ENCODE data around the gene SORBS1.
"Not testable (repeated sequence)": the region's sequence is repeated elsewhere in the genome, so short reads cannot be mapped to it uniquely, and the experiment has no call there.

SORBS1 gene

DNA sequence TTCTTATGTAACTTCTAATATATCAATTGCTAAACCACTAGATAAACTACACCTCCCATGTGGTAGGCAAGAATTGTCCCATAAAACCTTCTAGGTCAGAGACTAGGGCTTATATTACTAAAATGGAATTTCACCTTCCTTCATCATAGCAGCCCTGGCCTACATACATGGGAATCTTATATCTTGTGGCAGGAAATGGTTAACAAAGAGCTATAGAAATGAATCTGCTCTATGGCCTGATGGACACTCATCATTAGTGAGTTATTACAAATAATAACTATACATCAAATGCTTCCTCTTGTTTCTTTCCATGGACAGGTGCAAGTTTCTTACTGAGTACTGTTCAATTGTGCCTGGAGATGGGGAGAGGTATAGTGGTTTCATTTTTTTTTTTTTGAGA is 208.0 kb downstream of the SORBS1 start:
- Histone ChIP-seq H3K27me3 (ENCODE audit: control insufficient read depth, insufficient read depth, low read length) (no peaks in the 10 kb centered on the region), H3K27ac (ENCODE audit: low read length) (no peak overlapping the region), H3K4me1 (ENCODE audit: control insufficient read depth, insufficient read depth, low read length) (no peaks in the 10 kb centered on the region), H3K9me3 (ENCODE audit: control insufficient read depth, insufficient read depth, low read length) (no peaks in the 10 kb centered on the region), H3K4me3 (ENCODE audit: low read length) (no peak overlapping the region), H3K36me3 (ENCODE audit: control insufficient read depth, insufficient read depth, low read length) (no peaks in the 10 kb centered on the region)
- DNase-seq (ENCODE audit: low read depth, low spot score) = no peak

DNA sequence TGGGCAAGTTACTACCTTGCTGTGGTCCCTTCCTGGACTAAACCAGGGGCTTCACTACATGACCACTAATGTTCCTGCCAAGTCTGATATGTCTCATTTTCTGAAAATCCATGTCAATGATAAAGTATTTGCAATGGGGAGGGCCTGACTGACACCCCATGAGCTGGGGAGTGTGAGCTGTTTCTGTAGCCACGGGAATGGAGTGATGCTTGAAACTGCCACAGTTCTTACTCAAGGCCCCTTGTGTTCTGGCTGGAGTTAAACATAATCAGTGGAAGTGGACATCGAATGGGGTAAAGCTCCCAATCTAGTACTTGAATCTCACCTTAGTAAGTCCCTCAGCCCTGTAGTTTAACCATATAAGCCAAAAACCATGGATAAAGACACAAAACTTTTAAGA is 208.5 kb downstream of the SORBS1 start:
- Histone ChIP-seq H3K27ac (ENCODE audit: low read length) (no peak overlapping the region), H3K4me1 (ENCODE audit: control insufficient read depth, insufficient read depth, low read length) (no peaks in the 10 kb centered on the region), H3K36me3 (ENCODE audit: control insufficient read depth, insufficient read depth, low read length) (no peaks in the 10 kb centered on the region), H3K27me3 (ENCODE audit: control insufficient read depth, insufficient read depth, low read length) (no peaks in the 10 kb centered on the region), H3K9me3 (ENCODE audit: control insufficient read depth, insufficient read depth, low read length) (no peaks in the 10 kb centered on the region), H3K4me3 (ENCODE audit: low read length) (no peak overlapping the region)
- DNase-seq (ENCODE audit: low read depth, low spot score) = no peak
- WGBS (ENCODE audit: insufficient coverage, insufficient read length) = no CpG with 5 or more reads among the region's 2 CpGs

DNA sequence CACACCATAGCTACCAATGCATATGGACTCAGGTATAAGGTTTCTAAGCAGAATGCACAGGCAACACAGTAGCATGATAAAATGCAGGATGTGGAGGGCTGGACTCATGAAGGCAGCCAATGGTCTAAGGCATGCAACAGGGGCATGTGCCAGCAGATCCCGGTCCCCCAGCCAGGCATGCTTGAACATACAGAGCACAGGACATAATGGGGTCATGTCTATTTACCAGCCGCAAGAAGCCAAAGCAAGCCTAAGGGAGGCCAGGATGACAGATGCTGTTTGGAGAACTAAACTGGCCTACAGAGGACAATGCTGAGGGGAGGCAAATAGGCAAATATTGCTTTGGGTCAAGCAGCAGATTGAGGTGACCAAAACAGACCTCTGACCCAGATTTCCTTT is 210.3 kb downstream of the SORBS1 start:
- Histone ChIP-seq H3K4me3 (ENCODE audit: low read length) (no peak overlapping the region), H3K4me1 (ENCODE audit: control insufficient read depth, insufficient read depth, low read length) (no peaks in the 10 kb centered on the region; the same call in 1 of the 2 replicates), H3K9me3 (ENCODE audit: control insufficient read depth, insufficient read depth, low read length) (no peaks in the 10 kb centered on the region), H3K27ac (ENCODE audit: low read length) (no peak overlapping the region), H3K36me3 (ENCODE audit: control insufficient read depth, insufficient read depth, low read length) (no peaks in the 10 kb centered on the region), H3K27me3 (ENCODE audit: control insufficient read depth, insufficient read depth, low read length) (no peaks in the 10 kb centered on the region)
- WGBS (ENCODE audit: insufficient coverage, insufficient read length) = no CpG with 5 or more reads among the region's 2 CpGs
- no peak for DNase-seq (ENCODE audit: low read depth, low spot score)

DNA sequence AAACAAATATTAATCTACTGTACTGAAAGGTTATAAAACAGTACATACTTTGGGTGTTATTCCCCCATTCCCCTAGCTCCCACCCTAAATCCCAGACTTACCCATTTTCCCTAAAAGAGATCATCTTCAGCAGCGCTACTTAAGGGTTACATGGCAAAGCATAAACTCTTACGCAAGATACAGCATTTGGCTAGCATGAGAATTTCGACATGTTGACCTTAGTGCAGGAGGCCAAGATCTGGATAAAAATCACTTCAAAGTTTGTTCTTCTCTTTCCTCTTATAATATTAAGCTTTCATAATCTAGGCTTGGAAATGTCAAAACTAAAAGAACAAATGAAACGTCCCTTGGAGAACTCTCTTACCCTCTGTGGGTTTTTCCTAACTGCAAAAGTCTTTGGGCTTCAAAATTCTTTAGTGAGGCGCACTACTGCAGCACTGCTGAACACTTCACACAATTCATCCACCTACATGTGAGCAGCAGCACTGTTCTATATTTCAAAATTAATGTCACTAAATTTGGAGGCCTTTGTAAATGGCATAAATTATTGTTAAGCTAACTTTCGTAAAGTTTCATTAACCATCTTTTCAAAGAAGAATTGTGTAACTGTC is 210.8 kb downstream of the SORBS1 start:
- no CpG with 5 or more reads among the region's 6 CpGs for WGBS (ENCODE audit: insufficient coverage, insufficient read length)
- Histone ChIP-seq H3K9me3 (ENCODE audit: control insufficient read depth, insufficient read depth, low read length) (no peaks in the 10 kb centered on the region), H3K27me3 (ENCODE audit: control insufficient read depth, insufficient read depth, low read length) (no peaks in the 10 kb centered on the region), H3K4me1 (ENCODE audit: control insufficient read depth, insufficient read depth, low read length) (no peaks in the 10 kb centered on the region; the same call in 1 of the 2 replicates), H3K27ac (ENCODE audit: low read length) (no peak overlapping the region), H3K4me3 (ENCODE audit: low read length) (no peak overlapping the region), H3K36me3 (ENCODE audit: control insufficient read depth, insufficient read depth, low read length) (no peaks in the 10 kb centered on the region)
- no peak for DNase-seq (ENCODE audit: low read depth, low spot score)

DNA sequence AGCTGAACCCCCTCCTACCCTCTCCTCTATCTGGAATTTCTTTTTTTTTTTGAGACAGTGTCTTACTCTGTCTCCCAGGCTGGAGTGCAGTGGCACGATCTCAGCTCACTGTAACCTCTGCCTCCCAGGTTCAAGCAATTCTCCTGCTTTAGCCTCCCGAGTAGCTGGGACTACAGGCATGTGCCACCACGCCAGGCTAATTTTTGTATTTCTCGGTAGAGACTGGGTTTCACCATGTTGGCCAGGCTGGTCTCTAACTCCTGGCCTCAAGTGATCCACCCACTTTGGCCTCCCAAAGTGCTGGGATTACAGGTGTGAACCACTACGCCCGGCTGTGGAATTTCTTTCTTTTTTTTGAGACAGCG is 213.8 kb downstream of the SORBS1 start:
- not testable (repeated sequence) for DNase-seq (ENCODE audit: low read depth, low spot score); H3K4me1 ChIP-seq (ENCODE audit: control insufficient read depth, insufficient read depth, low read length); H3K27me3 ChIP-seq (ENCODE audit: control insufficient read depth, insufficient read depth, low read length); H3K27ac ChIP-seq (ENCODE audit: low read length); H3K9me3 ChIP-seq (ENCODE audit: control insufficient read depth, insufficient read depth, low read length); H3K36me3 ChIP-seq (ENCODE audit: control insufficient read depth, insufficient read depth, low read length); H3K4me3 ChIP-seq (ENCODE audit: low read length)
- no CpG with 5 or more reads among the region's 7 CpGs for WGBS (ENCODE audit: insufficient coverage, insufficient read length)

DNA sequence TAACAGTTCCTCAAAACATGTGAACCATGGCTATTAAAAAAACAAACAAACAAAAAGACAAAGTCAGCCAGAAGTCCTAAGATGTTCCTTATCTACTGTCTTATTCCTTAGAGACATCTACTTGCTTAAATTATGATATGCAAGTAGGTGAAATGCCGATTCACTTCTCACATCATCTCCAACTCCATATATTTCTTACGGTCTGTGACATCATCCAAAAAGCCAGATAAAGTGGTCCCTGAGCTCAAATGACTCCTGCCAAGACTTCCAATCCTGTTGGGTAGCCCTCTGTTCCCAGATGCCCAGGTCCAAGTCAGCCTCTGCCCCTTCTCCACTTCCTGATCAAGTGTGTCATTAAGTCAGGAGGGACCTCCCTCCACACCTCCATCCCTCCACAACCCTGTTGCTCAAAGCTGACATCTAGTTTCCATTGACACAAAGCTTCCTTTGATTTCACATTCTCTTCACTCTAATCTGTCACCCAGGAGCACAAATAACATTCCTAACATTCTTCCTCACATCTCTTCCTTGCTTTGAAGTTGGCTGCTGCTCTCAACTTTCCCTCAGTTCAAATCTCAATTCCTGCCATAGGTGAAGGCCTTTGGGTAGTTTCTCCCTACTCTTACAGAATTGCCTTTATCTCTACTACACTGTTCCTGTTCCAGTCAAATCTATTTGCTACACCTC is 214.3 kb downstream of the SORBS1 start:
- no peaks in the 10 kb centered on the region for H3K9me3 ChIP-seq (ENCODE audit: control insufficient read depth, insufficient read depth, low read length)
- no CpG with 5 or more reads among the region's 2 CpGs for WGBS (ENCODE audit: insufficient coverage, insufficient read length)
- H3K4me3 ChIP-seq (ENCODE audit: low read length) = no peak overlapping the region
- no peaks in the 10 kb centered on the region for H3K27me3 ChIP-seq (ENCODE audit: control insufficient read depth, insufficient read depth, low read length)
- no peak overlapping the region for H3K27ac ChIP-seq (ENCODE audit: low read length)
- no peaks in the 10 kb centered on the region; the same call in 1 of the 2 replicates for H3K4me1 ChIP-seq (ENCODE audit: control insufficient read depth, insufficient read depth, low read length)
- H3K36me3 ChIP-seq (ENCODE audit: control insufficient read depth, insufficient read depth, low read length) = no peaks in the 10 kb centered on the region
- no peak for DNase-seq (ENCODE audit: low read depth, low spot score)

DNA sequence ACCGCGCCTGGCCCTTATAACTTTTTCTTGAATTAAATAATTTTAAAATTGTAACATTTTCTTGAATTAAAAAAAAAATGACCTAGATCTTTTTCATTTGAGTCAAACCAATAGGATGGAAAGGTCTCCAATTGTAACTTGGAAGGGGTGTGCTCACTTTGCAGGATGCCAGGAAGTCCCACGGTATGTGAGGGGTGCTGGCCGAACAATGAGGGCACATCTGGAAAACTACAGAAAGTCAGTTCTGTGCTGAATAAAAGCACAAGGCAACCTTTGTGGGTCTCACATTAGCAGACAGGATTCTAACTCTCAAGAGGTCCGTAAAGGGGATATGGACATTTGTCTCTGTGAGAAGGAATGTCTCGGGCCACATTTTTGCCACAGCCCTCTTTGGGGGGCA is 217.6 kb downstream of the SORBS1 start:
- Histone ChIP-seq H3K27ac (ENCODE audit: low read length) (no peak overlapping the region), H3K9me3 (ENCODE audit: control insufficient read depth, insufficient read depth, low read length) (no peaks in the 10 kb centered on the region), H3K4me3 (ENCODE audit: low read length) (no peak overlapping the region), H3K4me1 (ENCODE audit: control insufficient read depth, insufficient read depth, low read length) (no peaks in the 10 kb centered on the region; the same call in 1 of the 2 replicates), H3K27me3 (ENCODE audit: control insufficient read depth, insufficient read depth, low read length) (no peaks in the 10 kb centered on the region), H3K36me3 (ENCODE audit: control insufficient read depth, insufficient read depth, low read length) (no peaks in the 10 kb centered on the region)
- no peak for DNase-seq (ENCODE audit: low read depth, low spot score)
- no CpG with 5 or more reads among the region's 6 CpGs for WGBS (ENCODE audit: insufficient coverage, insufficient read length)

DNA sequence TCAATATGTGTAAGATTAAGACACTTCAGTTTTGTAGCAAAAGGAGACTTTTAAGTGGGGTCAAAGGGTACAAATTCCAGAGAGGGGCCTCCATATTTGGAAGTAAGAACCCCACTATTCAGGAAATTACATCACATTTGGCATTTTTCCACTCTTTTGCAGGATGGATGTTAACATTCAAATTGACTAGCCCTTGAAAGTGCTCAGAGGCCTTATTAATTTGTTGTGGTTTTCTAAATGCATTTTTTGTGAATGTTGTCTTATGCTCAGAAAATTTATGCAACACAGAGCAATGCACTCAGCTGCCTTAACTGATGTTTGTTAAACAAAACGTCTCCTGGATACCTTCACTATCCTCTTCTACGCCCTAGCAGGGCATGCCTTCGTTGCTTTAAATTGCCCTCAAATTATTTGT is 219.4 kb downstream of the SORBS1 start:
- Histone ChIP-seq H3K9me3 (ENCODE audit: control insufficient read depth, insufficient read depth, low read length) (no peaks in the 10 kb centered on the region), H3K27me3 (ENCODE audit: control insufficient read depth, insufficient read depth, low read length) (no peaks in the 10 kb centered on the region), H3K27ac (ENCODE audit: low read length) (no peak overlapping the region), H3K4me1 (ENCODE audit: control insufficient read depth, insufficient read depth, low read length) (no peaks in the 10 kb centered on the region; the same call in 1 of the 2 replicates), H3K4me3 (ENCODE audit: low read length) (no peak overlapping the region), H3K36me3 (ENCODE audit: control insufficient read depth, insufficient read depth, low read length) (no peaks in the 10 kb centered on the region)
- no peak for DNase-seq (ENCODE audit: low read depth, low spot score)
- no CpG with 5 or more reads among the region's 3 CpGs for WGBS (ENCODE audit: insufficient coverage, insufficient read length)

DNA sequence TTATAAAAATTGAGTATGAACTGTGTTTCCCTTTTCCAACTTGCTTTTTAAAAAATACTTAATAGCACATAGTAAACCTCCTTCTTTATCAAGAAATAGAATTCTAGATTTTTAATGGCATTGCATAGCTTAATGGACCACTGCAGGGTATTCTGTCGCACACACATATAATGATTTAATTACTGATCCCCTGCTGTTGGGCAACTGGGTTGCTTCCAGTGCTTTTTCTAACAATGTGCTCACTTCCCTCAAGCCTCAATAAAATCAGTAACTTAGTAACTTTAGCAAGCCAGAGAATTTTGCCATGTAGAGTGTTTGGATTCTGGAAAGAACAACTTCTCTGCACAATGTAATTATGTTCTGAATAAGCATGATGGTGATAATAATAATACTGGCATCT is 221.3 kb downstream of the SORBS1 start:
- DNase-seq (ENCODE audit: low read depth, low spot score) = no peak
- Histone ChIP-seq H3K27ac (ENCODE audit: low read length) (no peak overlapping the region), H3K36me3 (ENCODE audit: control insufficient read depth, insufficient read depth, low read length) (no peaks in the 10 kb centered on the region), H3K4me3 (ENCODE audit: low read length) (no peak overlapping the region), H3K4me1 (ENCODE audit: control insufficient read depth, insufficient read depth, low read length) (no peaks in the 10 kb centered on the region), H3K9me3 (ENCODE audit: control insufficient read depth, insufficient read depth, low read length) (no peaks in the 10 kb centered on the region), H3K27me3 (ENCODE audit: control insufficient read depth, insufficient read depth, low read length) (no peaks in the 10 kb centered on the region)
- WGBS (ENCODE audit: insufficient coverage, insufficient read length) = no CpG with 5 or more reads among the region's 1 CpG

DNA sequence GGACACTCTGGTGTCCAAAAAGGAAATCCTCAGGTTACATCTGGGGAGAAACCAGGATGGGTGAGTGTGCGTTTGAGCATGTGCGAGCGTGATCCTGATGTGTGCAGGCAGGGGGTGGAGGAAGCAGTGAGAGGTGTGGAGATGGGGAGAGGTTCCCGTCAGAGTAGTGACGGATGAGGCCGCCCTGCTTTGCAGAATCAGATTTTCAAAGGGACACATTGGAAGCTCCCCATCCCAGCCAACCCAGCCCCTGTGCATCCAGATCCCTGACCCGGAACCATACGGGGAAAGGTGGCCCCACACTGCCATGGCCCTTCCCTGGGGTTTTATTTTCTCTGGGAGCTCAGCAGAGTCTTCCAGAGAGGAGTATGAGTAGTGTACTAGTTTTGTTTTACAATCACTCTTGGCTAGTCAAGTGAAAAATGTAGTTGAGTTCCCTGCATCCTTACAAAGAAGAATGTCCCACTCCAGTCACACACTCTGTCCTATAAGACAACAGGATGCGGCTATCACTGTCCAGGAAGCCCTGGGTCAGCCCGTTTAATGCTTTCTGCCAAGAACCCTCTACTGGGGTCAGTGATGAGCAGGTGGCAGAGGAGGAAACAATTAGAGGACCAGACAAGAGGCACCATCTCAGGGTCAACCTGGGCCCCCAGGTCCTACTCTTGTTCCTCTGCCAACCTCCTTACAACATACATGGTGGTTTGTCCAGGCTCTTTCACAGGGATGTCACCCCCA is 223.6 kb downstream of the SORBS1 start:
- no peak for DNase-seq (ENCODE audit: low read depth, low spot score)
- no peaks in the 10 kb centered on the region for H3K4me1 ChIP-seq (ENCODE audit: control insufficient read depth, insufficient read depth, low read length)
- H3K4me3 ChIP-seq (ENCODE audit: low read length) = no peak overlapping the region
- no peaks in the 10 kb centered on the region for H3K27me3 ChIP-seq (ENCODE audit: control insufficient read depth, insufficient read depth, low read length)
- H3K27ac ChIP-seq (ENCODE audit: low read length) = no peak overlapping the region
- no peaks in the 10 kb centered on the region for H3K36me3 ChIP-seq (ENCODE audit: control insufficient read depth, insufficient read depth, low read length)
- H3K9me3 ChIP-seq (ENCODE audit: control insufficient read depth, insufficient read depth, low read length) = no peaks in the 10 kb centered on the region
- no CpG with 5 or more reads among the region's 10 CpGs for WGBS (ENCODE audit: insufficient coverage, insufficient read length)
